ENCODE measurements around the gene EXOC3.
"Not testable (repeated sequence)": the region's sequence is repeated elsewhere in the genome, so short reads cannot be mapped to it uniquely, and the experiment has no call there.

Gene EXOC3

DNA sequence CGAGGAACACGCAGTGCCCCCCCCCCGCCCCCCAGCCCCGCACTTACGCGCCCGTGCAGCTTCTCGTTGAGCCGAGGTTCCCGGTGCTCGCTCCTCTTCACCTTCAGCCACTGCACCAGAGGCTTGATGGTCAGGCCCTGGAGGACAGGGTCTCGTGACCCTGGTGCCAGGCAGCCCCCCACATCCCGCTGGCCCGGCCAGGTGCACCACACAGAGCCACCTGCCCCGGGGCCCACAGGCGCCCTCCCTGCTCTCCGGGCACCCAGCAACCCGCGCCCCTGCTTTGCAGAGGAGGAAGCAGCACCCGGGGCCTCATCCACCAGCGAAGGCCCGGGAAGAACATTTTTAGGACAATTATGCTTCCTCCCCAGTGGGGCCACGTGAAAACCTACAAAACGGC, 39.0 kb downstream of the EXOC3 start:
- DNase-seq (ENCODE audit: low read depth, low spot score) = no peak
- H3K36me3 ChIP-seq (ENCODE audit: insufficient read depth, insufficient read length, low read length) = peaks cover 12% of the 10 kb centered on the region
- H3K27me3 ChIP-seq (ENCODE audit: insufficient read depth, insufficient read length) = no peaks in the 10 kb centered on the region
- TF ChIP-seq SUZ12 (IDR thresholded peaks at IDR 0.05; ENCODE audit: extremely low read depth, insufficient read depth, insufficient read length) = no peak
- TF ChIP-seq ZNF274 (IDR thresholded peaks at IDR 0.05; ENCODE audit: low read depth, low read length) = no peak
- no peak for TF ChIP-seq YY1 (IDR thresholded peaks at IDR 0.05; ENCODE audit: insufficient read depth, insufficient read length)
- H3K9me3 ChIP-seq (ENCODE audit: insufficient read depth, low read length) = no peaks in the 10 kb centered on the region
- H3K4me1 ChIP-seq (ENCODE audit: insufficient read depth, insufficient read length) = peaks cover 2% of the 10 kb centered on the region
- no peak overlapping the region for H3K4me3 ChIP-seq (ENCODE audit: insufficient read length, low read depth)
- H3K9ac ChIP-seq (ENCODE audit: insufficient read length, low read depth) = no peak overlapping the region

DNA sequence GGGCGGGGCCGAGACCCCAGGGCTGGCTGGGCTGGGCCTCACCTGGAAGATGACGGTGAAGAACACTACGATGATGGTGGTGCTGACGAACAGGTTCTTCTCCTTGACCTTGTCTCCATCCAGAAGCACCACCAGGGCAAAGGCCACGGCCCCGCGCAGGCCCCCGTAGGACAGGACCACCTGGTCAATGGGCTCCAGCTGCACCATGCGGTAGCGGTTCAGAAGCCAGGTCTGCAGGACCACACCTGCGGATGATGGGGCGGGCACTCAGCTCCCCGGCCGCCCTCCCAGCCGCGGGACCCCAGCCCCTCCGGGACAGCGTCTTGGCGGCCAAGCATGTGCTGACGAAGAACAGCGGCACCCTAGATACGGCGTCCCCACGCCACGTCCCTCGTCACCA, 39.5 kb downstream of the EXOC3 start:
- Histone ChIP-seq H3K36me3 (ENCODE audit: insufficient read depth, insufficient read length, low read length) (peaks cover 7% of the 10 kb centered on the region), H3K4me1 (ENCODE audit: insufficient read depth, insufficient read length) (peaks cover 2% of the 10 kb centered on the region), H3K9ac (ENCODE audit: insufficient read length, low read depth) (no peak overlapping the region), H3K9me3 (ENCODE audit: insufficient read depth, low read length) (no peaks in the 10 kb centered on the region), H3K4me3 (ENCODE audit: insufficient read length, low read depth) (no peak overlapping the region), H3K27me3 (ENCODE audit: insufficient read depth, insufficient read length) (no peaks in the 10 kb centered on the region)
- TF ChIP-seq SUZ12 (IDR thresholded peaks at IDR 0.05; ENCODE audit: extremely low read depth, insufficient read depth, insufficient read length) = no peak
- TF ChIP-seq ZNF274 (IDR thresholded peaks at IDR 0.05; ENCODE audit: low read depth, low read length) = no peak
- TF ChIP-seq YY1 (IDR thresholded peaks at IDR 0.05; ENCODE audit: insufficient read depth, insufficient read length) = no peak
- no peak for DNase-seq (ENCODE audit: low read depth, low spot score)

GRCh38 chr5:483011-483410, 40.0 kb downstream of the EXOC3 start:
- Histone ChIP-seq H3K4me1 (ENCODE audit: insufficient read depth, insufficient read length) (peaks cover 2% of the 10 kb centered on the region), H3K4me3 (ENCODE audit: insufficient read length, low read depth) (no peak overlapping the region), H3K27me3 (ENCODE audit: insufficient read depth, insufficient read length) (no peaks in the 10 kb centered on the region), H3K9me3 (ENCODE audit: insufficient read depth, low read length) (no peaks in the 10 kb centered on the region), H3K9ac (ENCODE audit: insufficient read length, low read depth) (no peak overlapping the region), H3K36me3 (ENCODE audit: insufficient read depth, insufficient read length, low read length) (peaks cover 3% of the 10 kb centered on the region)
- DNase-seq (ENCODE audit: low read depth, low spot score) = no peak
- TF ChIP-seq SUZ12 (IDR thresholded peaks at IDR 0.05; ENCODE audit: extremely low read depth, insufficient read depth, insufficient read length) = no peak

GRCh38 chr5:483434-484140, 40.6 kb downstream of the EXOC3 start:
- H3K27me3 ChIP-seq (ENCODE audit: insufficient read depth, insufficient read length) = no peaks in the 10 kb centered on the region
- DNase-seq (ENCODE audit: low read depth, low spot score) = no peak
- H3K36me3 ChIP-seq (ENCODE audit: insufficient read depth, insufficient read length, low read length) = peaks cover 3% of the 10 kb centered on the region
- no peak overlapping the region for H3K4me3 ChIP-seq (ENCODE audit: insufficient read length, low read depth)
- no peak overlapping the region for H3K9ac ChIP-seq (ENCODE audit: insufficient read length, low read depth)
- TF ChIP-seq SUZ12 (IDR thresholded peaks at IDR 0.05; ENCODE audit: extremely low read depth, insufficient read depth, insufficient read length) = no peak
- no peak for TF ChIP-seq ZNF274 (IDR thresholded peaks at IDR 0.05; ENCODE audit: low read depth, low read length)
- TF ChIP-seq YY1 (IDR thresholded peaks at IDR 0.05; ENCODE audit: insufficient read depth, insufficient read length) = no peak
- H3K4me1 ChIP-seq (ENCODE audit: insufficient read depth, insufficient read length) = peaks cover 2% of the 10 kb centered on the region
- H3K9me3 ChIP-seq (ENCODE audit: insufficient read depth, low read length) = no peaks in the 10 kb centered on the region

- Histone ChIP-seq H3K27me3 (ENCODE audit: insufficient read depth, insufficient read length) (no peaks in the 10 kb centered on the region), H3K4me1 (ENCODE audit: insufficient read depth, insufficient read length) (peaks cover 2% of the 10 kb centered on the region)
Observed at GRCh38 chr5:484556-484955, 41.6 kb downstream of the EXOC3 start.

GRCh38 chr5:485113-485945, 42.4 kb downstream of the EXOC3 start:
- Histone ChIP-seq H3K36me3 (ENCODE audit: insufficient read depth, insufficient read length, low read length) (peaks cover 2% of the 10 kb centered on the region), H3K9ac (ENCODE audit: insufficient read length, low read depth) (no peak overlapping the region), H3K9me3 (ENCODE audit: insufficient read depth, low read length) (no peaks in the 10 kb centered on the region), H3K4me1 (ENCODE audit: insufficient read depth, insufficient read length) (peaks cover 2% of the 10 kb centered on the region), H3K27me3 (ENCODE audit: insufficient read depth, insufficient read length) (no peaks in the 10 kb centered on the region), H3K4me3 (ENCODE audit: insufficient read length, low read depth) (no peak overlapping the region)
- TF ChIP-seq YY1 (IDR thresholded peaks at IDR 0.05; ENCODE audit: insufficient read depth, insufficient read length) (no peak), ZNF274 (IDR thresholded peaks at IDR 0.05; ENCODE audit: low read depth, low read length) (no peak), SUZ12 (IDR thresholded peaks at IDR 0.05; ENCODE audit: extremely low read depth, insufficient read depth, insufficient read length) (no peak)
- no peak for DNase-seq (ENCODE audit: low read depth, low spot score)

More at GRCh38 chr5:484556-484955, 41.6 kb downstream of the EXOC3 start:
- Histone ChIP-seq H3K9me3 (ENCODE audit: insufficient read depth, low read length) (no peaks in the 10 kb centered on the region), H3K36me3 (ENCODE audit: insufficient read depth, insufficient read length, low read length) (peaks cover 3% of the 10 kb centered on the region), H3K4me3 (ENCODE audit: insufficient read length, low read depth) (no peak overlapping the region), H3K9ac (ENCODE audit: insufficient read length, low read depth) (no peak overlapping the region)
- no peak for DNase-seq (ENCODE audit: low read depth, low spot score)
- no peak for TF ChIP-seq YY1 (IDR thresholded peaks at IDR 0.05; ENCODE audit: insufficient read depth, insufficient read length)
- TF ChIP-seq SUZ12 (IDR thresholded peaks at IDR 0.05; ENCODE audit: extremely low read depth, insufficient read depth, insufficient read length) = no peak
- no peak for TF ChIP-seq ZNF274 (IDR thresholded peaks at IDR 0.05; ENCODE audit: low read depth, low read length)

- Histone ChIP-seq H3K36me3 (ENCODE audit: insufficient read depth, insufficient read length, low read length) (no peaks in the 10 kb centered on the region), H3K4me1 (ENCODE audit: insufficient read depth, insufficient read length) (peaks cover 2% of the 10 kb centered on the region), H3K4me3 (ENCODE audit: insufficient read length, low read depth) (no peak overlapping the region), H3K9me3 (ENCODE audit: insufficient read depth, low read length) (no peaks in the 10 kb centered on the region), H3K27me3 (ENCODE audit: insufficient read depth, insufficient read length) (no peaks in the 10 kb centered on the region), H3K9ac (ENCODE audit: insufficient read length, low read depth) (no peak overlapping the region)
- DNase-seq (ENCODE audit: low read depth, low spot score) = no peak
- TF ChIP-seq SUZ12 (IDR thresholded peaks at IDR 0.05; ENCODE audit: extremely low read depth, insufficient read depth, insufficient read length) (no peak), ZNF274 (IDR thresholded peaks at IDR 0.05; ENCODE audit: low read depth, low read length) (no peak), YY1 (IDR thresholded peaks at IDR 0.05; ENCODE audit: insufficient read depth, insufficient read length) (no peak)
Observed at GRCh38 chr5:485946-486491, 43.0 kb downstream of the EXOC3 start.

- not testable (repeated sequence) for H3K36me3 ChIP-seq (ENCODE audit: insufficient read depth, insufficient read length, low read length); H3K27me3 ChIP-seq (ENCODE audit: insufficient read depth, insufficient read length); H3K9me3 ChIP-seq (ENCODE audit: insufficient read depth, low read length); H3K4me3 ChIP-seq (ENCODE audit: insufficient read length, low read depth); H3K9ac ChIP-seq (ENCODE audit: insufficient read length, low read depth); H3K4me1 ChIP-seq (ENCODE audit: insufficient read depth, insufficient read length); DNase-seq (ENCODE audit: low read depth, low spot score)
Observed at GRCh38 chr5:486597-486996, 43.6 kb downstream of the EXOC3 start.

Data from NT2/D1 (cell line).